Natural killer cell (primary cell): Measurements from ENCODE around the gene ELP4. TPM values are rescaled to one million over a fixed set of nuclear protein-coding genes. Genes with fewer than 3 reads are reported as not detected.
A peak's percentile ranks its signal among the peaks of the same experiment; 100 is the strongest.

Experiments
- ATAC-seq, 3 donors: fragments of 150-1000 bp in 2 of 3; fragments of 200-7000 bp in 1 of 3; cut with Tn5 transposase; 1 replicate in 1 of 3; 2 replicates in 2 of 3; pipeline ENCODE4 v1.10.0; 2021; ENCODE audit warnings: mild to moderate bottlenecking in 2 of 3, moderate library complexity in 2 of 3
- DNase-seq, 2 donors: peaks; one replicate each; pipeline versions ENCODE4 v3.0.0 to v3.0.0-alpha.2; 2013 to 2021; ENCODE audit warnings: mixed read lengths in 1 of 2
- H3K27ac ChIP-seq: one replicate; pipeline ENCODE4 v1.5.1; 2013; ENCODE audit warnings: mild to moderate bottlenecking, low read length
- H3K27me3 ChIP-seq: one replicate; pipeline ENCODE4 v1.6.1; 2013; ENCODE audit warnings: low read length; ENCODE audit not compliant: control insufficient read depth, insufficient read depth
- H3K36me3 ChIP-seq: one replicate; pipeline ENCODE4 v1.6.1; 2013; ENCODE audit warnings: low read length; ENCODE audit not compliant: control insufficient read depth, insufficient read depth
- H3K4me1 ChIP-seq: one replicate; pipeline ENCODE4 v1.6.1; 2013; ENCODE audit warnings: low read length; ENCODE audit not compliant: control insufficient read depth, insufficient read depth
- H3K4me3 ChIP-seq: one replicate; pipeline ENCODE4 v1.5.1; 2013; ENCODE audit warnings: low read length
- H3K9me3 ChIP-seq: one replicate; pipeline ENCODE4 v1.6.1; 2013; ENCODE audit warnings: low read length; ENCODE audit not compliant: control insufficient read depth, insufficient read depth
- H3K27ac Mint-ChIP-seq, 2 donors: one replicate each; pipeline ENCODE4 v1.8.0; 2022; ENCODE audit warnings: mild to moderate bottlenecking in 2 of 2, mixed read lengths in 2 of 2, moderate library complexity in 1 of 2
- H3K27me3 Mint-ChIP-seq, 2 donors: one replicate each; pipeline ENCODE4 v1.8.0; 2022; ENCODE audit warnings: low read depth in 2 of 2, mixed read lengths in 2 of 2
- H3K36me3 Mint-ChIP-seq: one replicate; pipeline ENCODE4 v1.8.0; 2022; ENCODE audit warnings: mixed read lengths
- H3K4me1 Mint-ChIP-seq, 2 donors: one replicate each; pipeline ENCODE4 v1.8.0; 2022; ENCODE audit warnings: mixed read lengths in 2 of 2
- H3K4me3 Mint-ChIP-seq: one replicate; pipeline ENCODE4 v1.8.0; 2022; ENCODE audit warnings: mild to moderate bottlenecking, moderate library complexity, mixed read lengths
- H3K9me3 Mint-ChIP-seq, 2 donors: one replicate each; pipeline ENCODE4 v1.8.0; 2022; ENCODE audit warnings: mixed read lengths in 2 of 2
- WGBS: methylation state at CpG from one replicate; pipeline ENCODE4 v1.1.7; 2013; ENCODE audit warnings: missing lambda C conversion rate; ENCODE audit not compliant: insufficient coverage; 5-methylcytosine and 5-hydroxymethylcytosine counted together
- intact Hi-C: fragments of 100-400 bp; cut with micrococcal nuclease; formaldehyde crosslinking; loops from one replicate; pipeline ENCODE4 v1.14.2; 2022
- total RNA-seq, 4 donors: library from RNA; stranded (reverse); fragments of 120-200 nt in 1 of 4; gene quantifications; one replicate each; pipeline versions ENCODE4 v1.2.3 to v1.2.4, GENCODE V29; 2013 to 2022
- TF ChIP-seq, protein P1 (sequence below): fragments of 200-600 bp; IDR thresholded peaks from one replicate; pipeline ENCODE4 v1.8.0; 2022; ENCODE audit warnings: antibody characterized with exemption

ELP4 gene
- total RNA-seq, 3 donors from 2014 or later (not counting 1 experiment from before 2014, with no cell fraction given) = 22.8 to 29.6 (median 23.4) TPM

DNA sequence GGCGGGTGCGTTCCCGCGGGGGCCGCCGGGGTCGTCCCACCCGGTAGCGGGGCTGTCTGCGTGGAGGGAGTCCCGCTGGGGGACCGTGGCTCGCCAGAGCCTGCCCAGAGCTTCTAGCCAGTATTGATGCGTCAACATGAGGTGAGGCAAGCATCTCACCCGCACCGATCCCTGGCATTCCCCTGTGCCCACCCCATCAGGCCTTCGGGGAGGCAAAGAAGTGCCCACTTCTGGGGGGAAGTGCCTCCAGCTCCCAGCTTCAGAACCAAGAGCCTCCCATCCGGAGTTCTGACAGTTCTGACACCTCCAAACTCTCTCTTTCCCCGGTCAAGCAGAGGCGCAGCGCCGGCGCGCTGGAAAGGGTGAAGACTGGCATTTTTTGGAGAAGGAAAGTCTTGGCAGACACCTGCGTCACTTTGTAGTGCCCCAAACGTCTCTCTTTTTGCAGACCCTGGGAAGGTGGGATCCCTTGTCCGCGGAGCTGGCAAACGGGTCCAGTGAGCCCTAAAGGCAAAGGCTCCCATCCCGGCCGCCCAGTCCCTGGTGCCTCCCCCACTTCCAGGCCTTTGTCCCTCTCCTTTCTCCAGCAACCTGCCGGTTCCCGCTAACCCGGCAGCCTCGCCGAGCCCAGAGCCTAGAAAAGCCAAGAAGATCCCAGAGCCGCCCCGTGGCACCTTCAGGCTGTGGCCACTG is 304.8 kb downstream of the ELP4 start:
- intact Hi-C loops = no loop called here
- Histone ChIP-seq H3K36me3 (no peaks in the 10 kb centered on the region), H3K9me3 (peaks cover 14% of the 10 kb centered on the region), H3K4me1 (peaks cover 84% of the 10 kb centered on the region), H3K4me3 (no peak overlapping the region), H3K27ac (no peak overlapping the region), H3K27me3 (peaks cover 80% of the 10 kb centered on the region)
- Mint-ChIP-seq H3K4me1 (peaks cover 42 to 55% of the 10 kb centered on the region in 2 donors), H3K9me3 (no peaks in the 10 kb centered on the region), H3K27me3 (peaks cover 50 to 55% of the 10 kb centered on the region in 2 donors), H3K36me3 (no peaks in the 10 kb centered on the region), H3K27ac (no peak overlapping the region), H3K4me3 (peak overlapping the region; percentile 73)
- 5% methylated on average over 38 of the region's 38 CpGs for WGBS
- TF ChIP-seq, protein P1, sequence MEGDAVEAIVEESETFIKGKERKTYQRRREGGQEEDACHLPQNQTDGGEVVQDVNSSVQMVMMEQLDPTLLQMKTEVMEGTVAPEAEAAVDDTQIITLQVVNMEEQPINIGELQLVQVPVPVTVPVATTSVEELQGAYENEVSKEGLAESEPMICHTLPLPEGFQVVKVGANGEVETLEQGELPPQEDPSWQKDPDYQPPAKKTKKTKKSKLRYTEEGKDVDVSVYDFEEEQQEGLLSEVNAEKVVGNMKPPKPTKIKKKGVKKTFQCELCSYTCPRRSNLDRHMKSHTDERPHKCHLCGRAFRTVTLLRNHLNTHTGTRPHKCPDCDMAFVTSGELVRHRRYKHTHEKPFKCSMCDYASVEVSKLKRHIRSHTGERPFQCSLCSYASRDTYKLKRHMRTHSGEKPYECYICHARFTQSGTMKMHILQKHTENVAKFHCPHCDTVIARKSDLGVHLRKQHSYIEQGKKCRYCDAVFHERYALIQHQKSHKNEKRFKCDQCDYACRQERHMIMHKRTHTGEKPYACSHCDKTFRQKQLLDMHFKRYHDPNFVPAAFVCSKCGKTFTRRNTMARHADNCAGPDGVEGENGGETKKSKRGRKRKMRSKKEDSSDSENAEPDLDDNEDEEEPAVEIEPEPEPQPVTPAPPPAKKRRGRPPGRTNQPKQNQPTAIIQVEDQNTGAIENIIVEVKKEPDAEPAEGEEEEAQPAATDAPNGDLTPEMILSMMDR = no peak
- no peak for ATAC-seq
- no peak for DNase-seq

DNA sequence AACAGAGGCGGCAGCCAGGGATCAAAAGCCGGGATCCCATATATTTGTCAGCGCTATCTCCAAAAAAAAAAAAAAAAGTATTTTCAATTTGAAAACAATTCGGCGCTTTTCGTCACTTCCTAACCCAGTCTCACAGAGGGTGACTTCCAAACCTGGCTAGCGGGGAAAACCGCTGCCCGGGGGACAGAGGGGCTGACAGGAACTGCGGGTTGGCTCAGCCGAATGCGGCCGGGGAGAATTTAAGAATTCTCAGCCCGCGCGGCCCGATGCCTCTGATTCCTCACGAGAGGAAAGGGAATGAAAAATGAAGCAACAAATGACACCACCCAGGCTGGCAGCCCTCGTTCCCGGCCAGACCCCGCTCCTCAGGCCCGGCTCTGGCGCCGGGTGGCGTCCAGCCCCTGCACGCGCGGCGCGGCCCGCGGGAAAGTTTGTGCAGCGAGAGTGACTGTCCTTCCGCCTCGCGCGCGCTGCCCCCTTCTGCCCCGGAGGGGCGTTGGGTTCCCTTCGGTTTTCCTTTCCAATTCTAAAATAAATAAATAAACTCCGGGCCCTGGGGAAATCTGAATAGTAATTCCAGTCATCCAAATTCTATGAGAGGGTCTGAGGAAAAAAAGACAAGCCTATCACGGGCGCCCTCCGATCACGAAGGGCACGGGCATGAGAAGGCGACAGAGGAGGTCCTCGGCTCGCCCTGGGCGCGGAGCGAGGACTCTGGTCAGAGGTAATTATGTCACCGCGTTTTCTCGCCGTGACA is 306.3 kb downstream of the ELP4 start:
- Histone ChIP-seq H3K27ac (no peak overlapping the region), H3K9me3 (peaks cover 24% of the 10 kb centered on the region), H3K4me3 (no peak overlapping the region), H3K27me3 (peaks cover 85% of the 10 kb centered on the region), H3K36me3 (no peaks in the 10 kb centered on the region), H3K4me1 (peaks cover 72% of the 10 kb centered on the region)
- peak overlapping the region; percentile 52 for H3K4me3 Mint-ChIP-seq
- H3K36me3 Mint-ChIP-seq = no peaks in the 10 kb centered on the region
- WGBS = 2% methylated on average over 57 of the region's 57 CpGs
- TF ChIP-seq, protein P1 = no peak
- H3K9me3 Mint-ChIP-seq = no peaks in the 10 kb centered on the region
- intact Hi-C loops = no loop called here
- no peak overlapping the region for H3K27ac Mint-ChIP-seq
- H3K4me1 Mint-ChIP-seq = peaks cover 32 to 42% of the 10 kb centered on the region in 2 donors
- no peak for ATAC-seq
- peaks cover 39 to 62% of the 10 kb centered on the region in 2 donors for H3K27me3 Mint-ChIP-seq
- no peak for DNase-seq

DNA sequence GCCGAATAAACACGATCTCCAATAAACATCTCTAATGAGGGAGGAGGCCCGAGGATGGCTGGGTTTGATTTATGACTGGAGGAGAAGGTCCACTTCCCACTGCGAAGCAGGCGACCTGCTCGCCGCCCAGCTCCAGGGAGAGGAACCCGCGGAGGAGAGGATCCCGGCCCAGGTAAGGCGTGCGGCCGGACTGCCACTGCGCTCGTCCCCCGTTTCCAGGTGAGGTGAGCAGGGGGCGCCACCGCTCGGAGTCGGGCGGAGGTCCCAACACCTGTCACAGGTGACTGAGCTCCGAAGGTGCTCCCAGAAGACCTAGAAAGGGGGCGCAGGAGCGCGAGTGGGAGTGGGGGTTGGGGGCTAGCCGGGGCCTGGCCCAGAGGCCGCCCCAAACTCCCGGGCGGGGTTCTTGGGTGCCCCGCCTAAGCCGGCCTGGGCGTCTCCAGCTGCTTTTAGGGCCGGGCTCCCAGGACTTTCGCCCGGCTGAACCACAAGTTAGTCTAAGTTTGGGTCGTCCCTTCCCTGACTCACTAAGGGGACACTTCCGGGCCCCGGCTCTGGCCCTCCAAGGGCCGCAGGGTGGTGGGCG is 307.0 kb downstream of the ELP4 start:
- H3K27me3 Mint-ChIP-seq = peaks cover 39 to 60% of the 10 kb centered on the region in 2 donors
- H3K4me3 ChIP-seq = no peak overlapping the region

More for the DNA sequence above, 307.0 kb downstream of the ELP4 start:
- H3K4me1 ChIP-seq = peaks cover 65% of the 10 kb centered on the region
- Mint-ChIP-seq H3K36me3 (peaks cover 5% of the 10 kb centered on the region), H3K4me1 (peaks cover 28 to 37% of the 10 kb centered on the region in 2 donors), H3K9me3 (no peaks in the 10 kb centered on the region), H3K4me3 (peak overlapping the region; percentile 52), H3K27ac (no peak overlapping the region)
- no peaks in the 10 kb centered on the region for H3K36me3 ChIP-seq
- DNase-seq (no peak), ATAC-seq (no peak)
- TF ChIP-seq, protein P1 = no peak
- WGBS = 6% methylated on average over 39 of the region's 40 CpGs
- peaks cover 24% of the 10 kb centered on the region for H3K9me3 ChIP-seq
- intact Hi-C loops = no loop called here
- H3K27ac ChIP-seq = no peak overlapping the region
- H3K27me3 ChIP-seq = peaks cover 88% of the 10 kb centered on the region
